GM23338 (cell line): ENCODE measurements around the gene CEACAM16.

ENCODE experiments used
- CREB1 ChIP-seq: fragments of 250-450 bp; sonication (Bioruptor Pico); IDR thresholded peaks from 2 replicates; pipeline ENCODE4 v1.5.0; 2020; ENCODE audit warnings: low read depth, mild to moderate bottlenecking, moderate library complexity
- CTCF ChIP-seq, 2 experiments: fragments of 200-600 bp in 1 of 2; sonication (generic) in 1 of 2; conservative IDR thresholded peaks; 2 replicates each; pipeline versions ENCODE4 v1.5.1 to v1.6.1; 2016 to 2017; ENCODE audit warnings: antibody characterized with exemption in 2 of 2, low read depth in 2 of 2, mild to moderate bottlenecking in 2 of 2, moderate library complexity in 1 of 2
- EZH2 ChIP-seq: fragments of 200-600 bp; sonication (generic); IDR thresholded peaks from one replicate; pipeline ENCODE4 v1.8.0; 2017; ENCODE audit warnings: antibody characterized with exemption, mild to moderate bottlenecking, low read depth; ENCODE audit not compliant: unreplicated experiment
- EZH2phosphoT487 ChIP-seq: fragments of 200-600 bp; sonication (generic); IDR thresholded peaks from one replicate; pipeline ENCODE4 v1.8.1; 2018; ENCODE audit warnings: antibody characterized with exemption; ENCODE audit not compliant: unreplicated experiment
- JUNB ChIP-seq: IDR thresholded peaks from one replicate; pipeline ENCODE4 v1.6.1; 2016; ENCODE audit warnings: antibody characterized with exemption; ENCODE audit not compliant: unreplicated experiment
- NANOG ChIP-seq: IDR thresholded peaks from 2 replicates; pipeline ENCODE4 v1.6.1; 2016; ENCODE audit warnings: antibody characterized with exemption, borderline replicate concordance
- POLR2AphosphoS5 ChIP-seq: IDR thresholded peaks from 2 replicates; pipeline ENCODE4 v1.6.1; 2016; ENCODE audit warnings: antibody characterized with exemption, low read depth
- REST ChIP-seq: IDR thresholded peaks from one replicate; pipeline ENCODE4 v1.6.1; 2018; ENCODE audit warnings: antibody characterized with exemption; ENCODE audit not compliant: unreplicated experiment
- STAT1 ChIP-seq: IDR thresholded peaks from one replicate; pipeline ENCODE4 v1.6.1; 2016; ENCODE audit warnings: antibody characterized with exemption; ENCODE audit not compliant: unreplicated experiment

- TF ChIP-seq EZH2phosphoT487, result no peak
- TF ChIP-seq CTCF (conservative IDR thresholded peaks at IDR 0.05; ENCODE audit: low read depth in 2 of 2), result no peak
- TF ChIP-seq EZH2, result no peak
- TF ChIP-seq REST, result no peak
- no peak for TF ChIP-seq POLR2AphosphoS5
- TF ChIP-seq NANOG, result no peak
- TF ChIP-seq JUNB, result no peak
- TF ChIP-seq STAT1, result no peak
- no peak for TF ChIP-seq CREB1 (CRISPR knock-in tag)
These were observed 8.8 kb downstream of the CEACAM16 start for GRCh38 chr19:44707794-44708193.
